Lower leg skin (tissue), 3 donors: ENCODE results near the gene C19orf33.

Experiments
- CTCF ChIP-seq, 3 donors: fragments of 450-650 bp; IDR thresholded peaks; one replicate each; pipeline ENCODE4 v1.5.1; 2016; ENCODE audit warnings: antibody characterized with exemption in 3 of 3, mild to moderate bottlenecking in 3 of 3, moderate library complexity in 2 of 3
- POLR2A ChIP-seq, 2 donors: fragments of 450-650 bp; IDR thresholded peaks; one replicate each; pipeline ENCODE4 v1.6.1; 2016 to 2017; ENCODE audit warnings: antibody characterized with exemption in 2 of 2, mild to moderate bottlenecking in 1 of 2, moderate library complexity in 1 of 2

GRCh38 chr19:38281811-38282566 is 22.1 kb upstream of the C19orf33 start:
- TF ChIP-seq POLR2A (IDR thresholded peaks at IDR 0.05), result no peak
- TF ChIP-seq CTCF (IDR thresholded peaks at IDR 0.05), result no peak
